Activated T-helper 1 cell treated with anti-CD3 and anti-CD28 coated beads, Interleukin-2, amount 50 U/mL, for 16 hours (primary cell): ENCODE data around the gene LBHD2.
A peak's percentile ranks its signal among the peaks of the same experiment; 100 is the strongest.
"Not testable (repeated sequence)": the region's sequence is repeated elsewhere in the genome, so short reads cannot be mapped to it uniquely, and the experiment has no call there.

Experiments used
- DNase-seq, 2 donors: peaks; one replicate each; pipeline ENCODE4 v3.0.0-alpha.2; 2020; ENCODE audit warnings: low read depth in 1 of 2, low spot score in 1 of 2

LBHD2 gene

DNA sequence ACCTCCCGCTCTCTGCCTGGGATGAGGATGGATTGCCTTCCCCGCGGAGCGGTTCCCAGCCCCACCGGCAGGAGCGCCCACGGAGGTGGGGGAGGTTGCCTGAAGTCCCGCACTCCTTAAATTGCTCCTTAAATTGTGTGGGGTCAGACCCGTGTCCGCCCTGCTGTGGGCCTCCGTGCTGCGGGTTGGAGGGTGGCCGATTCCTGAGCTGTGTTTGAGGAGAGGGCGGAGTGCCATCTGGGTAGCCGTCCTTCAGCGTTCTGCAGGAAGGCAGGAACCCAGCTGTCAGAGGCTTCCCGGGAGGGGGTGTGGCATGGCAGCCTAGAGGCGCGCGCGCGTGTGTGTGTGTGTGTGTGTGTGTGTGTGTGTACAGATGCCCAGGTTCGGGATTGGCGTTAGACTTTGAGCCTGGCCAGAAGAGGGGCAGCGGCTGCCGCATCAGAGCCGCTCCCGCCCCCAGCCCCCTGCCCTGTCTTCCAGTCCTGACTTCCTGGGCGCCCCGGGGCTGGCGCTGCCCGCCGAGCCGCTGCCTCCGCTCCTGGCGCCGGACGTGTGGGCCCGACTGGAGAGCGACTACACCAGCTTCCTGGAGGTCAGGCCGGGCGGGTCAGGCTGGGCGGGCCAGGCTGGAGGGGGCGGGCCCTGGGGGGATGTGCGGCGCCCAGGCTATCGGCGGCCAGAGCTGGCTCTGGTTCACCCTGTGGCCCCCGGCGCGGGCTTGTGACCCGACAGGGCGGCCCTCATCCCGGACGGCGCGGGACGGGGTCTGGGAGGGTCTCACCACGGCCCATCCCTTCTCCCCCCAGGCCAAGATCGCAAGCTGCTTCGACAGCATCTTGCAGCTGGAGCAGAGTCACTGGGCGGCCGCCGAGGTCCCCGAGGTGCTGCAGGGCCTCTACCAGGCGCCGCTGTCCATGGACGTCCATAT is 19.7 kb downstream of the LBHD2 start:
- no peak for DNase-seq

DNA sequence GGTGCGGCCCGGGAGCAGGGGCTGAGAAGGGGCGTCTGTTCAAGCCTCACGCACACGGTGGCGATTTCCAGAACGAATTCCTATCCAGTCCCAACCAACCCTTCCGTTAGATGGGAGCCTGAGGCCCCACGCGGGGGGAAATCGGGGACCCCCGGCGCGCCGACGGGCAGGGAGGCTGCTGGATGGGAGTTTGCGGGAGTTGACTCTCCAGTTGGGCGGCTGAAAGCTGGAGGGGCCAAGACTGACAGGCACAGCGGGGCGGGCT is 20.3 kb downstream of the LBHD2 start:
- DNase-seq = no peak

DNA sequence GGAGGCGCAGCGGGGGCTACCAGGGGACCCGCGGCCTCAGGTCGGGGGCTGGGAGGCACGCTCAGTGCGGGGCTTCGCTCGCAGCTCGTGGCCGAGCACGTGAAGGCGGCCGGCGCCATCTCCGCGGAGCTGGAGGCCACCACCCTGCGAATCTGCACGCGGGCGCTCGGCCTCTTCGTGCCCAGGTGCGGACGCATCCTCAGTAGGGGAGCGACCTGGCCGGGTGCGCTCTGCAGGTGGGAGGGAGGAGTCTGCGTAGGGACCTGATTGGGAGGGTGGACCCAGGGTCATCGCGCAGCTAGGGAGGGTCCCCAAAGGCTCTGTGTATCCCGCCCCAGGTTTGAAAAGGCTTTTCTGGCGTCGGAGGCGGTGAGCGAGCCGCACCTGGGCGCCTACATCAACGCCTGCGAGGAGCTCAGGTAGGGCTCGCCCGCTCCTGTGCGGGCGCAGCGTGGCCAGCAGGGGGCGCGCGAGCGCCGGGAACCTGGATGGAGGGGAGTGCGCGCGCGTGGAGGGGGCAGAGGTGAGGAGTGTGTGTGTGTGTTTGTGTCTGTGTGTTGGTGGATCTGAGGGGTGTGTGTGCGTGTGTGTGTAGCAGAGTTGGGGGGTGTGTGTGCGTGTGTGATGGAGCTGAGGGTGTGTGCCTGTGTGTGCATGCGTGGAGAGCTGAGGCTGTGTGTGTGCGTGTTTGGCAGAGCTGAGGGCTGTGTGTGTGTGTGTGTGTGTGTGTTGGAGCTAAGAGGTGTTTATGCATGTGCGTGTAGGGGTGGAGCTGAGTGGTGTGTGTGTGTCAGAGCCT is 20.8 kb downstream of the LBHD2 start:
- DNase-seq = peak; percentile 49 to 65

DNA sequence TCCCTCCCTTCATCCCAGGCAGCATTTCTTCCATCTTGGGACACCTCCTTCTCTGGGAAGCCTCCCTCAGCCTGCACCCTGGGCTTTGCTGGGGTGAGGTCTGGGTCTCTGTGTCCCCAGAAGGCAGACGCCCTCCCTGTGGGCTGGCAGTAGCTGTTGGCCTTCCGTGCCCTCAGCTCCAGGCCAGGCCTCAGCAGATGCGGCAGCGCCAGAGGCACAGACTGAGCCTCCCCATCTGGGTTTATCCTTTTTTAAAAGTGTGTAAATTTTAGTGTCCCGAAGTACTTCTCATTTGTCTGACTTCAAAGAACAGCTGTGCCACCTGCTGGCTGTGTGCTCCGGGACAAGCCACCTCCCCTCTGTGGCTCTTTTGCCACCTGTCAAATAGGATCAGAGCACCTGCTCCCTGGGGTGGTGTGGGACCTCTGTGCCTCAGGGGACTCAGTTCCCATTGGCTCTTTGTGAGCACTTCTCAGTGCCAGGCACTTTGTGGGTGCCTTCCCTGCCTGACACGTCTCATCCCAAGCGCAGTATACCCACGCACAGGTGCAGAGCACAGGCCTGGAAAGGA is 21.7 kb downstream of the LBHD2 start:
- no peak for DNase-seq

DNA sequence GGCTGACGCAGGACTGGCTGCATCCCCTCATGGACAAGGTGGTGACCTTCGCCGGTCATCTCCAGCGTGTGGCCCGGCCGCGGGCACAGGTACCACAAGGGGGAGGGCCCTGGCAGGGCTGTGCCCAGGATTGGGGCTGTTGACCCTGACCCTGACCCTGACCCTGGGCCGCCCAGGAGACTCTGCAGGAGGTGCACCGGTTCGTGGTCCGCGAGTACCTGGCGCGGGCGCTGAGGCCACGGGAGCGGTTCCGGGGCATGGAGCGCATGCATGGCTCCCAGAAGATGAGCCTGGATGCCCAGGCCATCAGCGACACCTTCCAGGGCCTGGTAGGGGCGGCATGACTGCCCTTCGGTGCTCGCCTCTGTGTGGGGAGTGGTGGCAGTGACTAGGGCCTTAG is 23.4 kb downstream of the LBHD2 start:
- no peak for DNase-seq

DNA sequence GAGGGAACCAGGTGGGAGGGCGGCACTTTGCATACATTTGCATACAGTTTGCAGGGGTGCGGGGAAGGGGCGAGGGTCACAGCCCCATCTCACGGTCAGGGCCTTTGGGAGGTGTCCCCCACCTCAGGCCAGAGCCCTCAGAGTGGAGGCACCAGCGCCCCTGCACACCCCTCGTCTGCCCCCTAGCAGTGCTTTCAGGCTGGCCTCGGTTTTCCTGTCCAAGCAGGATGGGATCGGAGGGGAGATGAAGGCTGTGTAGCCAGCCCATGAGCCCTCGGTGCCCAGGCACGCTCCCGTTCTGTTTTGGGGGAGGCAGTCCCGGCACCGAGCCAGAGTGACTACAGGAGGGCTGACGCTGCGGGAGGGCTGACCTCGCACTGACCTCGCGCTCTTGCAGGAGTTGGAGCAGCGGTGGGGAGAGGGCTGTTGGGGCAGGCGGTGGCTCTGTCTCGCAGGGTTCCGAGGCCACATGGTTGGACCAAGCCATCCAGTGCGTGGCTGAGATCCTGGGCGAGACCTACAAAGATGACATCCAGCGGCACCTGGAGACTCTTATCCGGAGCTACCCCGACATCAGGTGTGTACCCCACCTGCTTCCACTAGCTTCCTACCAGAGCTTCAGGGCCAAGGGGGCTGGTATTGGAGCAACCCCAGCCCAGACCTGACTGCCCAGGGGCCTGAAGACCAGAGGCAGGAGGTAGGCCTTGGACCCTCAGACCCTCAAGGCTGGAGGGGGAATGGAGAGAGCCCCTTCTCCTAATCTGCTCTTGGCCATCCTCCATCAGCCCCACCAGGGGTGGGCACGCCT is 24.1 kb downstream of the LBHD2 start:
- no peak for DNase-seq

DNA sequence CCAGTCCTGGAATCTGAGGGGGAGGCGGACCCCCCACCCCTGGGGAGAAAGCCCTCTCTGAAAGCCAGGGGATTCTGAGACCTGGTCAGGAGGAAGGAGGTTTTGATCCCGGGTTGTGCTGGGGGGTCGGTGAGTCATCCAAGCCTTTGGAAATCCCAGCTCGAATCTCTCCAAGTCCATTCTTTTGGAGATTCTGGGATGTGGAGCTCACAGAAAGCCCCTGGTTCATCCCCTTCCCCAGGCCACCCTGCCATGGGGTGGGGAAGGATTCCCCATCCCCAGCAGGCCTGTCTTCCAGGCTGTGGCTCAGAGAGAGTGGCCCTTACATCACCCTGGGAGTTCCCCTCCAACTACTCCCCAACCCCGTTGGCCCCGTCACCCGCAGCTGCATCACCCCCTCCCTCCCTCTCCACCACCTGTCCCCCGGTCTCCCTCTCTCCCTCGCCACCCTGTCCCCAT is 24.8 kb downstream of the LBHD2 start:
- no peak for DNase-seq

DNA sequence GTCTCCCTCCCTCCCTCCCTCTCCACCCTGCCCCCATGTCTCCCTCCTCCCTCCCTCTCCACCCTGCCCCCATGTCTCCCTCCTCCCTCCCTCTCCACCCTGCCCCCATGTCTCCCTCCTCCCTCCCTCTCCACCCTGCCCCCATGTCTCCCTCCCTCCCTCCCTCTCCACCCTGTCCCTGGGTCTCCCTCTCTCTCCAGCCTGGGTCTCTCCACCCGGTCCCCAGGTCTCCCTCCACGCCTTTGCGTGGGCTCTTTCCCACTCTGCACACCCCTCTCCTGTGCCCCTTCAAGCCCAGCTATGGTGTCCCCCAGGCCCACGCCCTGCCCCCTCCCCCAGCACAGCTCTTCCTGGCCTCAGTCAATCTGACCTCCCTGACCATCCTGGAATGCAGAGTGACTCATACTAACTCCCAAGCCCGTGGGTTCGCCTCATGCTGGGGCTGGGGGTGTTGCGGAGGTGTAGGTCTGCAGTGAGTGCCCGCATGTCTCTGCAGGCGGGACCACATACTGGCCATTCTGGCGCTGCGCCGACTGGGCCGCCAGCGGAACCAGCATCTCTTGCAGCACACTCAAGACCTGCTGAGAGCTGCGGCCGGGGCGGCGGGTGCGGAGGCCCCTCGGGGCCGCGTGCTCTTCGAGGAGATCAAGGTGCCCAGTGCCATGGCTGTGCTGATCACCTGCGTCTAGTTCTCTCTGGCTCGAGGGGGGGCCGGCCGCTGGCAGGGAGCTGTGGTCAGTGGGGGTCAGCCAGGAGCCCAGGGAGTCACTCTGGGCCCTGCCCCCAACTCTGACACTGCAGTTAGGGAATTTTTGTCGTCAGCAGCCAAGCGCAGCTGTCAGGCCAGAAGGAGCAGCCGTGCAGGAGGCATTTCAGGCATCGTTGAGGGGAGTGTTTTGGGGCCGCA is 25.8 kb downstream of the LBHD2 start:
- DNase-seq = no peak

DNA sequence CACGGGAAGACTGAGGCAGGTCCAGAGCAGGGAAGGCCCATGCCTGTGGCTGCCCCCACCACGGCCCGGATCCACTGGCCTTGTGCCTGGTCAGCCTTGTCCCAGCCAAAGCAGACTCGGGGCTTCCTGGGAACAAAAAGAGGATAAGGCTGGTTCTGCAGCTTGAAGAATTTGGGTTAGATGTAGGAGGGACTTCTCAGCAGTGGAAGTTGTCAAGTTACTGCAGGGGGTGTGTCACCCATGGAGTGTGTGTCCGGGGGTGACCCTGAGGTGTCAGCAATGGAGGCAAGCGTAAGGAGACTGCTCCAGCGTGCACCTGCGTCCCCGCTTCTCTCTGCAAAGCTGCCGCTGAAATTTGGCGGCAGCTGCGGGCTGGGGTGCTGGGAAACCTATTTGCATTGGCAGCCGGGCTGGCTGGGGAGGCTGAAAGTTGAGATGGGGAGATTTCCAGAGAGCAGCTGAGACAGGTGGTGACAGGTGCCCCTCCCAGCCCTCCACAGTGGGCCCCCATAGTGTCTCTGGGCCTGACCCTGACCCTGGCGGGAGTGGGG is 26.7 kb downstream of the LBHD2 start:
- DNase-seq = no peak

DNA sequence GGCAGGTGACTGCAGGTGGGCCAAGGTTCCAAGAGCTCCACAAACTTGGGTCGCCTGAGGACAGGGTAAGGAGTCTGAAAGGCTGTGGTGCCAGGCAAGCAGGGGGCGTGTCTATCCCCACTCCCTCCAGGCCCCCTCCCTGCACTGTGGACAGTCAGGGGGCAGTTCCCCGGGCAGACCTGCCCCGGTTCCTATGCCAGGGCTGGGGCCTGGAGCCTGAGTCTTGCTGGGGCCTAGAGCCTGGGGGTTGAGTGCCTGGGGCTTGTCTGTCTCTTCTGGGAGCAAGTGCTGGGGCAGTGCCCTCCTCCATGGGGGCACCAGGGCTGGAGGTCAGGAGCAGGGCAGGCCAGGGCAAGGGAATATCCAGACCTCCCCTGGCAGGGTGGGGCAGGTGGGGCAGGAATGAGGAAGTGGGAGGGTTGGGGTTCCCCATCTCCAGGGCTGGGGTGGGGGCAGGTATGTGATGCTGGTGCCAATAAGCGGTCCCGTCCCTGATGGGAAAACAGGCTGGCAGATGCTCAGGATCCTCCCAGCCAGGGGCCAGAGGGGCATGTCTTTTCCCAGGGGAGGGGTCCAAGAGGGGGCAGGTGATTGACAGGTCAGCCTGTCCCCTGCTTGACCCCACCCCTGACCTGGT is 27.3 kb downstream of the LBHD2 start:
- no peak for DNase-seq

DNA sequence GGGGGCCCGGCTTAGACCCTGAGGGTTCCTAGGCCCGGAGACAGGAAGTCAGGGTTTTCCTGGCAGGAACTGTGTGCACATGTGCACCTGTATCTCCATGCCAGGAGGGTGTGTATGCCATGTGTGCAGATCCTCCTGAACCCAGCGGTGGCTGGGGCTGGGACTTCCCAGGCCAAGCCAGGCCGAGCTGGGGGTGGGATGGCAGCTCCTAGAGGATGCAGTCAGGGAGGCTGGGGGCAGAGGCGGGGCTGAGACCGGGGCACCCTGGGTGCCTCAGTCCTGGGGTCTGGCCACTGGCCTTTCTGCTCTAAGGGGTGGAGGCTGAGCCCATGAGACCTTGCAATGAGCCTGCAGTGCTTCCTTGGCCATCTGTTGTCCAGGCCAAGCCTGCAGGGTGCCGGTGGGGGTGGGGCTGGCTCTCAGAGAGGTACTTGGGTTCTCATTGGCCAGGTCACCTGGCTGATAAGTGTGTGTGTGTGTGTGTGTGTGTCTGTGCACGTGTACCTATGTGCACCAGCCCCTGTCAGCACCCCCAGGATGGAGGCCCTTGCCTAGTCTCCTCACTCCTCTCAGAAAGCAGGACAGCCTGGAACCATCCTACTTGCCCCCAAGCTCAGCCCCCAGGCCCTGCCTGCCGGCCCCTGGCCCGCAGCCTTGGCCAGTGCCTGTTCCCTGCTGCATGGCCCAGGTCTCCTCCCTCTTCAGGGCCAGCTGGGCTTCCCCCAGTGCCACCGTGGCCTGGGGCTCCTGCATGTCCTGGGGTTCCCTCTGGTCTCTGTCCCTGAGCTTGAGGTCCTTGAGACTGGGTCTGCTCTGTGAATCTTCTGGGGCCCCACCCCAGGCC is 28.6 kb downstream of the LBHD2 start:
- DNase-seq = no peak

DNA sequence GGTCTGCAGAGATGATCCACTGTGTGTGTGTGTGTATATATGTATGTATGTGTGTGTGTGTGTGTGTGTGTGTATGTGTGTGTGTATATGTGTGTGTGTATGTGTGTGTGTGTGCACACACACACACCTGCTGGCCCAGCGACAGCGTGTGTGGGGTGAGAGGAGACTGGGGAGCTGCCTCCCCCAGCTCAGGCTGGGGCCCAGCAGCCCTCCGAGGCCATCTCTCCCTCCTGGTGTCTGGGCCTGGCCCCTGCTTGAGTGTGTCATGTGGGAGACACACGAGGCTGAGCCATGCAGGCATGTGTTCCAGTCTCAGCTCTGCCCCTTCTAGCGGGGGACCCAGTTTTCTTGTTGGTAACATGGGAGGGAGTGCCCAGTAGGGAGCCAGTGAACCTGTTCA is 29.3 kb downstream of the LBHD2 start:
- no peak for DNase-seq

DNA sequence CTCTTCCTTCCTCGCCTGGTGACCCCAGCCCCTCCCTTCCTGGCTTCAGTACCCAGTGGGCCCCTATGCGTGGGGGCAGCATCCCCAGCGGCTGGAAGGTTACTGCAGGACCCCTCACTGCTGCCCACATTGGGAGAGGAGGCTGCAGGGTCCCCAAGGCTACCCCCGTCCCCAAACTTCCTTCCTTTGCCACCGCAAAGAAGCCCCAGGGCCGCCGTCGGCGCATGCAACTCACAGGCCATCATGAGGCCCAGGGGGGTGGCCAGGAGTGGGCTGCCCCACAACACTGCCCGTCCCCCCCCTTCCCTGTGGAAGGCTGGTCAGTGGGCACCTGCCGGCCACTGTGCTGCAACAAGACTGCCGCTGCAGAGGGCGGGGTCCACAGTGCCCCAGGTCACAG is 29.8 kb downstream of the LBHD2 start:
- no peak for DNase-seq

DNA sequence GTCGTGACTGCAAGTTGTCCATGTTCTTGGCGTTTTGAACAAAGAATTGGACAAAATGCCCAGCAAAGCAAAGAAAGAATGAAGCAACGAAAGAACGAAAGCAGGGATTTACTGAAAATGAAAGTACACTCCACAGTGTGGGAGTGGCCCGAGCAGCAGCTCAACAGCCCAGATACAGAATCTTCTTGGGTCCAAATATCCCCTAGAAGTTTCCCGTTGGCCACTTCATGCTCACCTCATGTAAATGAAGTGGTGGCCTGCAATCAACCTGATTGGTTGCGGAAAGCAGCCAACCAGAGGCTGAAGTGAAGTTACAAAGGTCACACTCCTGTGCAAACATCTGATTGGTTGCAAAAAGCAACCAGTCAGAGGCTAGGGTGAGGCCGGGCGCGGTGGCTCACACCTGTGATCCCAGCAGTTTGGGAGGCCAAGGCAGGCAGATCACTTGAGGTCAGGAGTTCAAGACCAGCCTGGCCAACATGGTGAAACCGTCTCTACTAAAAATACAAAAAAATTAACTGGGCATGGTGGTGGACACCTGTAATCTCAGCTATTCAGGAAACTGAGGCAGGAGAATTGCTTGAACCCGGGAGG is 31.2 kb downstream of the LBHD2 start:
- not testable (repeated sequence) for DNase-seq

DNA sequence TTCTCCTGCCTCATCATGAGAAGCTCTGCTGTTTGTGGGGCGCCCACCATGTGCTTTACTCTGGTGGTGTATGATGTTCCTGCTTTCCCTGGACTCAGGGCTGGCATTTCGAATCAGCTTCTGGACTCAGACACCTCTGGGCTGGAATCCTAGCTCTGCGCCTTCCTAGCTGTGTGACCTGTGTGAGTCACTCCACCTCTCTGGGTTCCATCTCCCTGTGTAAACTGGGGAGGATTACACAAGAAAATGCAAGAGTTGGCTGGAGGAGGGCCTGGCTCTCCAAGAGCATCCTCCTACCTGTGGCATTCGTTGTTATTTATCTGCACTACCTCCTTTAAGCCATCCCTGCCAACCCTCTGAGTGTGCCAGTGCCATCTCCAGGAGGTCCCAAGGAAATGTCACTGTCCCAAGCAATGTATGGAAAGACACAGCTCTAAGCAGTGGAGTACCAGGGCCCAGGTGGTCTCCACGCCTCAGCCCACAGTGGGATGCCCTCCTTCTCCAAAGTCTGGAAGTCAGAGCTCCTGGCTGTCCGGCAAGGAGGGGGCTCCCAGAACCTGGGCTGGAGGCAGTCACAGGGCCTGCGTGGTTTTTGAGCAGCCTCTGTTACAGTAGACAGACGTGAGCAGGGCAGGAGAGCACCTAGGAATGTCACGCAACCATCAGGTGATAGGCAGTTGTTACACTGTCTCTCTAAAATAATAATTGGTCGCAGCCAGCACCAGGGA is 32.0 kb downstream of the LBHD2 start:
- DNase-seq = no peak

DNA sequence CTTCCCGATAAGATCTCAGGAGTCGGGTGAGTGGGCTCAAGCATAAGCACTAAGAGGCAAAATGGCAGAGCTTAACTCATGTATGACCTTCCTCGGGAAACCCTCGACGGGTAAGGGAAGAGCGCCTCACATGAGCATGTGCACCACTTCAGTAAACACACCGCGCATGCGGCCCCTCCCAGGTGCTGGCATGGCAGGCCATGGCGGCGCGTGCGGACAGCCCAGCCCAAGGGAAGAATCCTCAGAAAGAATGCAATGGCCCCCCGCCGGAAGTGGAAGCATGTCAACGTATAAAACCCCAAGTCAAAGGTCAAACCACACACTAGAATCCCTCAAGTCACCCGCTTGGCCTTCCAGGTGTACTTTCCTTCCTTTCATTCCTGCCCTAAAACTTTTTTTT is 32.6 kb downstream of the LBHD2 start:
- DNase-seq = no peak

DNA sequence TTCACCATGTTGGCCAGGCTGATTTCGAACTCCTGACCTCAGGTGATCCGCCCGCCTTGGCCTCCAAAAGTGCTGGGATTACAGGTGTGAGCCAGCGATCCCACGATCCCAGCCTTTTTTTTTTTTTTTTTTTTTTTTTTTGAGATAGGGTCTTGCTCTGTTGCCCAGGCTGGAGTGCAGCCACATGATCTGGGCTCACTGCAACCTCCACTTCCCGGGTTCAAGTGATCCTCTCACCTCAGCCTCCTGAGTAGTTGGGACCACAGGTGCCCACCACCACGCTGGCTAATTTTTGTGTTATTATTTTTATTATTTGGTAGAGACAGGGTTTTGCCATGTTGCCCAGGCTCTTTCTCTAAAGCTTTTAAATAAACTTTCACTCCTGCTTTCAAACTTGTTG is 33.5 kb downstream of the LBHD2 start:
- not testable (repeated sequence) for DNase-seq
